OCI-LY7 (cell line): ENCODE results near the gene AGAP3. TPM values are rescaled to one million over a fixed set of nuclear protein-coding genes. Genes with fewer than 3 reads are reported as not detected.

Experiments
- BruUV-seq: library from RNA; stranded (reverse); fragments of 400-500 nt; replicated peaks from 2 replicates; lab custom pipeline; 2021; lab: Mats Ljungman, UMichigan
- CTCF ChIA-PET: fragments of 300-600 bp; sonication (Branson Sonifier 250); formaldehyde crosslinking; loops from one replicate; lab custom pipeline; 2022; ENCODE audit warnings: antibody characterized with exemption; ENCODE audit not compliant: unreplicated experiment; lab: Charles Lee
- POLR2A ChIA-PET: fragments of 300-600 bp; sonication (Branson Sonifier 250); formaldehyde crosslinking; loops from one replicate; lab custom pipeline; 2022; ENCODE audit warnings: antibody characterized with exemption; lab: Charles Lee
- DNase-seq: peaks from one replicate; pipeline ENCODE4 v3.0.0-alpha.2; 2015; ENCODE audit warnings: low spot score
- H2AFZ ChIP-seq: fragments of 200-600 bp; sonication (generic), shearing (Covaris generic); 2 replicates; pipeline ENCODE4 v1.6.1; 2014; ENCODE audit warnings: mild to moderate bottlenecking, antibody characterized with exemption, low read length, moderate library complexity
- H3K27ac ChIP-seq: fragments of 200-600 bp; sonication (generic); 2 replicates; pipeline ENCODE4 v1.5.1; 2014; ENCODE audit warnings: mixed run types, low read depth, mild to moderate bottlenecking, moderate library complexity, low read length, inconsistent platforms; ENCODE audit not compliant: poor library complexity, severe bottlenecking
- H3K36me3 ChIP-seq: fragments of 200-600 bp; sonication (generic); 2 replicates; pipeline ENCODE4 v1.6.1; 2014; ENCODE audit warnings: mild to moderate bottlenecking, antibody characterized with exemption, low read length, moderate library complexity, mixed read lengths; ENCODE audit not compliant: insufficient read depth
- H3K4me1 ChIP-seq: fragments of 200-600 bp; sonication (generic); 2 replicates; pipeline ENCODE4 v1.5.1; 2014; ENCODE audit warnings: mild to moderate bottlenecking, low read length; ENCODE audit not compliant: insufficient read depth, poor library complexity, severe bottlenecking
- H3K4me2 ChIP-seq: fragments of 200-600 bp; sonication (generic); 2 replicates; pipeline ENCODE4 v1.6.1; 2014; ENCODE audit warnings: mild to moderate bottlenecking, low read length
- H3K4me3 ChIP-seq: fragments of 200-600 bp; sonication (generic); 2 replicates; pipeline ENCODE4 v1.5.1; 2014; ENCODE audit warnings: mild to moderate bottlenecking, low read depth, low read length; ENCODE audit not compliant: poor library complexity, severe bottlenecking
- H3K79me2 ChIP-seq: fragments of 200-600 bp; sonication (generic); 2 replicates; pipeline ENCODE4 v1.6.1; 2016; ENCODE audit warnings: low read depth, mild to moderate bottlenecking, low read length, moderate library complexity, mixed read lengths; ENCODE audit not compliant: insufficient read depth
- H3K9me2 ChIP-seq: fragments of 200-600 bp; sonication (generic); 2 replicates; pipeline ENCODE4 v1.6.1; 2016; ENCODE audit warnings: mild to moderate bottlenecking, low read length, mixed read lengths; ENCODE audit not compliant: insufficient read depth
- H3K9me3 ChIP-seq: fragments of 200-600 bp; sonication (generic); 2 replicates; pipeline ENCODE4 v1.6.1; 2014; ENCODE audit warnings: mild to moderate bottlenecking, mixed run types, low read length, mixed read lengths
- H4K20me1 ChIP-seq: fragments of 200-600 bp; sonication (generic); 2 replicates; pipeline ENCODE4 v1.6.1; 2014; ENCODE audit warnings: mild to moderate bottlenecking, antibody characterized with exemption, low read length, moderate library complexity, mixed read lengths; ENCODE audit not compliant: insufficient read depth
- CTCF ChIP-seq: fragments of 200-600 bp; sonication (generic); conservative IDR thresholded peaks from 2 replicates; pipeline ENCODE4 v1.5.1; 2014; ENCODE audit warnings: mild to moderate bottlenecking, antibody characterized with exemption, low read length, moderate library complexity, mixed read lengths
- EZH2phosphoT487 ChIP-seq: fragments of 200-600 bp; sonication (generic); IDR thresholded peaks from 2 replicates; pipeline ENCODE4 v1.6.1; 2018; ENCODE audit warnings: low read depth, borderline replicate concordance, mild to moderate bottlenecking, mixed run types, antibody characterized with exemption, low read length, moderate library complexity, mixed read lengths
- intact Hi-C: fragments of 100-400 bp; cut with micrococcal nuclease; formaldehyde crosslinking; loops from one replicate; pipeline ENCODE4 v1.10.0; 2022; ENCODE audit not compliant: unreplicated experiment
- total RNA-seq, 2 experiments: library from RNA; depleted of rRNA in 1 of 2; stranded (reverse); fragments of >200 nt in 1 of 2; shearing (Covaris generic) in 1 of 2; gene quantifications; 2 replicates each; pipeline ENCODE4 v1.2.3, GENCODE V29; 2014 to 2022

Gene AGAP3
- total RNA-seq, 2 experiments from 2014 or later, result 4.8 to 30.9 TPM

- intact Hi-C loops, result no loop called here
- TF ChIP-seq EZH2phosphoT487, result no peak
- TF ChIP-seq CTCF, result no peak
- Histone ChIP-seq H3K36me3 (no peaks in the 10 kb centered on the region), H3K9me2 (no peaks in the 10 kb centered on the region), H4K20me1 (no peaks in the 10 kb centered on the region), H3K27ac (no peak overlapping the region), H3K9me3 (no peaks in the 10 kb centered on the region), H3K4me1 (no peaks in the 10 kb centered on the region), H3K4me2 (no peak overlapping the region), H2AFZ (no peak overlapping the region), H3K79me2 (no peaks in the 10 kb centered on the region), H3K4me3 (no peak overlapping the region)
- no peak for DNase-seq
- no TSS peak for BruUV-seq
- CTCF ChIA-PET, result no interaction called here
- POLR2A ChIA-PET, result no interaction called here
Measured at GRCh38 chr7:151129960-151130591, 43.8 kb downstream of the AGAP3 start.

GRCh38 chr7:151130741-151131157 is 44.5 kb downstream of the AGAP3 start:
- Histone ChIP-seq H3K79me2 (no peaks in the 10 kb centered on the region), H3K4me2 (no peak overlapping the region), H3K36me3 (no peaks in the 10 kb centered on the region), H3K9me3 (no peaks in the 10 kb centered on the region), H3K27ac (no peak overlapping the region), H4K20me1 (no peaks in the 10 kb centered on the region), H3K4me1 (no peaks in the 10 kb centered on the region), H3K4me3 (no peak overlapping the region), H3K9me2 (no peaks in the 10 kb centered on the region), H2AFZ (no peak overlapping the region)
- ChIA-PET CTCF (no interaction called here), POLR2A (no interaction called here)
- TF ChIP-seq CTCF (no peak), EZH2phosphoT487 (no peak)
- no peak for DNase-seq
- intact Hi-C loops, result no loop called here
- BruUV-seq, result no TSS peak

GRCh38 chr7:151131224-151131591 is 44.9 kb downstream of the AGAP3 start:
- TF ChIP-seq CTCF (no peak), EZH2phosphoT487 (no peak)
- no peaks in the 10 kb centered on the region for H3K9me3 ChIP-seq
- H2AFZ ChIP-seq, result no peak overlapping the region
- H3K4me1 ChIP-seq, result no peaks in the 10 kb centered on the region
- no peak overlapping the region for H3K27ac ChIP-seq
- no peaks in the 10 kb centered on the region for H3K36me3 ChIP-seq
- CTCF ChIA-PET, result no interaction called here
- no TSS peak for BruUV-seq
- H4K20me1 ChIP-seq, result no peaks in the 10 kb centered on the region
- no peaks in the 10 kb centered on the region for H3K9me2 ChIP-seq
- intact Hi-C loops, result no loop called here
- H3K79me2 ChIP-seq, result no peaks in the 10 kb centered on the region
- no peak for DNase-seq
- H3K4me3 ChIP-seq, result no peak overlapping the region
- H3K4me2 ChIP-seq, result no peak overlapping the region
- POLR2A ChIA-PET, result no interaction called here
